ENCODE measurements around the gene AURKA. TPM values are rescaled to one million over a fixed set of nuclear protein-coding genes. Genes with fewer than 3 reads are reported as not detected.

The AURKA gene
- total and polyA plus RNA-seq, 4 donors: 0.88 to 41.6 (median 2.7) TPM

DNA sequence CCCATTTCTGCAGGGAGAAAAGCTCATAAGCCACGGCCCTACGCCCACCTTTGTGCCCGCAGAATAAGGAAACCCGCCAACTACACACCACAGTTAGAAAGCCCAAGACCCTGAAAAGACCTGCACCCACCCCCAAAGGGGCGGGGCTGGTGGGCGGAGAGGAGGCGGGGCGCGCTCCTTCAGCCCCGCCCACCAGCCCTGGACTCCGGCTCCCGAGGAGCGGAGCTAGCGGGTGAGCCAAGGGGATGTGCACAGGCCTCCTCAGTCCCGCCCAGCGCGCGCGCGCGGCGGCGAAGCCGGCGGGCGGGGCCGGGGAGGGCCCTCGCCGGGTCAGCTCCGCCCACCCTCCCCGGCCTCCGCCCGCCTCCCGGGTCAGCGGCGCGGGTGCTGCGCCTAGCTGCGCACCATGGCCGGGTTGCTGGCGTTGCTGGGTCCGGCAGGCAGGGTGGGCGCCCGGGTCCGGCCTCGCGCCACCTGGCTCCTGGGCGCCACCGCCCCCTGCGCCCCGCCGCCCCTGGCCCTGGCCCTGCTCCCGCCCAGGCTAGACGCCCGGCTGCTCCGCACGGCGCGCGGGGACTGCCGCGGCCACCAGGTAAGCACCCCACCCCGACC, 33.3 kb downstream of the AURKA start, which contains the start of gene FAM210B:
TSS of gene FAM210B (plus strand) at position 375 of the 612 bp plus-strand sequence. CDS start at position 407, 32 bp downstream.
- TF ChIP-seq SP1 (IDR thresholded peaks at IDR 0.05) (peak; percentile 52), HNF4A (conservative IDR thresholded peaks at IDR 0.05) (no peak), EGR1 (IDR thresholded peaks at IDR 0.05; ENCODE audit: low read depth in 2 of 2) (peak in 1 of 2 donors; percentile 14)
- TF ChIP-seq, protein P1, sequence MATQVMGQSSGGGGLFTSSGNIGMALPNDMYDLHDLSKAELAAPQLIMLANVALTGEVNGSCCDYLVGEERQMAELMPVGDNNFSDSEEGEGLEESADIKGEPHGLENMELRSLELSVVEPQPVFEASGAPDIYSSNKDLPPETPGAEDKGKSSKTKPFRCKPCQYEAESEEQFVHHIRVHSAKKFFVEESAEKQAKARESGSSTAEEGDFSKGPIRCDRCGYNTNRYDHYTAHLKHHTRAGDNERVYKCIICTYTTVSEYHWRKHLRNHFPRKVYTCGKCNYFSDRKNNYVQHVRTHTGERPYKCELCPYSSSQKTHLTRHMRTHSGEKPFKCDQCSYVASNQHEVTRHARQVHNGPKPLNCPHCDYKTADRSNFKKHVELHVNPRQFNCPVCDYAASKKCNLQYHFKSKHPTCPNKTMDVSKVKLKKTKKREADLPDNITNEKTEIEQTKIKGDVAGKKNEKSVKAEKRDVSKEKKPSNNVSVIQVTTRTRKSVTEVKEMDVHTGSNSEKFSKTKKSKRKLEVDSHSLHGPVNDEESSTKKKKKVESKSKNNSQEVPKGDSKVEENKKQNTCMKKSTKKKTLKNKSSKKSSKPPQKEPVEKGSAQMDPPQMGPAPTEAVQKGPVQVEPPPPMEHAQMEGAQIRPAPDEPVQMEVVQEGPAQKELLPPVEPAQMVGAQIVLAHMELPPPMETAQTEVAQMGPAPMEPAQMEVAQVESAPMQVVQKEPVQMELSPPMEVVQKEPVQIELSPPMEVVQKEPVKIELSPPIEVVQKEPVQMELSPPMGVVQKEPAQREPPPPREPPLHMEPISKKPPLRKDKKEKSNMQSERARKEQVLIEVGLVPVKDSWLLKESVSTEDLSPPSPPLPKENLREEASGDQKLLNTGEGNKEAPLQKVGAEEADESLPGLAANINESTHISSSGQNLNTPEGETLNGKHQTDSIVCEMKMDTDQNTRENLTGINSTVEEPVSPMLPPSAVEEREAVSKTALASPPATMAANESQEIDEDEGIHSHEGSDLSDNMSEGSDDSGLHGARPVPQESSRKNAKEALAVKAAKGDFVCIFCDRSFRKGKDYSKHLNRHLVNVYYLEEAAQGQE (IDR thresholded peaks at IDR 0.05): no peak
- H3K27me3 ChIP-seq (ENCODE audit: control insufficient read depth in 4 of 4, insufficient read depth in 4 of 4, low read length in 3 of 4): no peaks in the 10 kb centered on the region
- peak within 1 kb of the TSS; percentile 30 to 76 for H3K9ac ChIP-seq (ENCODE audit: low read depth in 1 of 2, low read length in 2 of 2)
- H3K36me3 ChIP-seq (ENCODE audit: control insufficient read depth in 4 of 4, insufficient read depth in 3 of 4, low read depth in 1 of 4, low read length in 3 of 4): no peaks in the 10 kb centered on the region
- WGBS: 2% methylated on average over 63 of the region's 63 CpGs
- peak within 1 kb of the TSS; percentile 65 to 96 (median 78) for H3K4me3 ChIP-seq (ENCODE audit: low read depth in 1 of 3, low read length in 3 of 3)
- H3K9me3 ChIP-seq (ENCODE audit: control insufficient read depth in 4 of 4, low read length in 3 of 4): no peaks in the 10 kb centered on the region
- DNase-seq (ENCODE audit: low spot score): peak; percentile 88
- peaks cover 8 to 18% (median 11%) of the 10 kb centered on the region in 4 donors for H3K4me1 ChIP-seq (ENCODE audit: control insufficient read depth in 4 of 4, insufficient read depth in 4 of 4, low read length in 3 of 4)
- H3K27ac ChIP-seq (ENCODE audit: low read depth in 1 of 2, low read length in 2 of 2): peak within 1 kb of the TSS; percentile 52 to 74

DNA sequence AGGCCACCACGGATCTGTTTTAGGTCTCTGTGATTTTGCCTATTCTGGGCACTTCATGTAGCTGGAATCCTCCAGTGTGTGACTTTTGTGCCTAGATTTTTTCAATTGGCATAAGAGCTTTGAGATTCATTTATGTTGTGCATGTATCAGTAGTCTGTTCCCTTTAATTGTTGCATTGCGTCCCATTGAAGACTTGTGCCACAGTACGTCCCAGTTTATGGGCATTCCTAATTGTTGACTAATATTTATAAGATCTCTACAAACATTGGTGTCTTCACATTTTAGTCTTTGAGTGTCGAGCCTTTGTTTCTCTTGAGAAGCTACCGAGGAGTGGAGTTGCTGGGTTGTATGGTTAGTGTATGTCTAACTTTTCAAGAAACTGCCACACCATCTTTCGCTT, 33.9 kb downstream of the AURKA start:
- H3K27me3 ChIP-seq (ENCODE audit: control insufficient read depth in 4 of 4, insufficient read depth in 4 of 4, low read length in 3 of 4): no peaks in the 10 kb centered on the region
- no peak overlapping the region for H3K4me3 ChIP-seq (ENCODE audit: low read depth in 1 of 3, low read length in 3 of 3)
- H3K4me1 ChIP-seq (ENCODE audit: control insufficient read depth in 4 of 4, insufficient read depth in 4 of 4, low read length in 3 of 4): peaks cover 8 to 18% (median 11%) of the 10 kb centered on the region in 4 donors
- no peak overlapping the region for H3K9ac ChIP-seq (ENCODE audit: low read depth in 1 of 2, low read length in 2 of 2)
- no peak for DNase-seq (ENCODE audit: low spot score)
- 84% methylated on average over 6 of the region's 6 CpGs for whole genome bisulfite sequencing
- H3K9me3 ChIP-seq (ENCODE audit: control insufficient read depth in 4 of 4, low read length in 3 of 4): no peaks in the 10 kb centered on the region
- no peak for TF ChIP-seq HNF4A (conservative IDR thresholded peaks at IDR 0.05)
- TF ChIP-seq, protein P2, sequence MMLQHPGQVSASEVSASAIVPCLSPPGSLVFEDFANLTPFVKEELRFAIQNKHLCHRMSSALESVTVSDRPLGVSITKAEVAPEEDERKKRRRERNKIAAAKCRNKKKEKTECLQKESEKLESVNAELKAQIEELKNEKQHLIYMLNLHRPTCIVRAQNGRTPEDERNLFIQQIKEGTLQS (IDR thresholded peaks at IDR 0.05): no peak
- no peak for TF ChIP-seq GABPA (IDR thresholded peaks at IDR 0.05 in 1 of 2, conservative IDR thresholded peaks at IDR 0.05 in 1 of 2)
- TF ChIP-seq, protein P3, sequence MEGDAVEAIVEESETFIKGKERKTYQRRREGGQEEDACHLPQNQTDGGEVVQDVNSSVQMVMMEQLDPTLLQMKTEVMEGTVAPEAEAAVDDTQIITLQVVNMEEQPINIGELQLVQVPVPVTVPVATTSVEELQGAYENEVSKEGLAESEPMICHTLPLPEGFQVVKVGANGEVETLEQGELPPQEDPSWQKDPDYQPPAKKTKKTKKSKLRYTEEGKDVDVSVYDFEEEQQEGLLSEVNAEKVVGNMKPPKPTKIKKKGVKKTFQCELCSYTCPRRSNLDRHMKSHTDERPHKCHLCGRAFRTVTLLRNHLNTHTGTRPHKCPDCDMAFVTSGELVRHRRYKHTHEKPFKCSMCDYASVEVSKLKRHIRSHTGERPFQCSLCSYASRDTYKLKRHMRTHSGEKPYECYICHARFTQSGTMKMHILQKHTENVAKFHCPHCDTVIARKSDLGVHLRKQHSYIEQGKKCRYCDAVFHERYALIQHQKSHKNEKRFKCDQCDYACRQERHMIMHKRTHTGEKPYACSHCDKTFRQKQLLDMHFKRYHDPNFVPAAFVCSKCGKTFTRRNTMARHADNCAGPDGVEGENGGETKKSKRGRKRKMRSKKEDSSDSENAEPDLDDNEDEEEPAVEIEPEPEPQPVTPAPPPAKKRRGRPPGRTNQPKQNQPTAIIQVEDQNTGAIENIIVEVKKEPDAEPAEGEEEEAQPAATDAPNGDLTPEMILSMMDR (IDR thresholded peaks at IDR 0.05; ENCODE audit: low read depth, low read length, missing input control): no peak
- no peak for TF ChIP-seq TAF1 (conservative IDR thresholded peaks at IDR 0.05)
- TF ChIP-seq EGR1 (IDR thresholded peaks at IDR 0.05; ENCODE audit: low read depth in 2 of 2): no peak
- TF ChIP-seq, protein P1 (IDR thresholded peaks at IDR 0.05): no peak
- TF ChIP-seq HNF4G (IDR thresholded peaks at IDR 0.05): no peak
- TF ChIP-seq RXRA (IDR thresholded peaks at IDR 0.05): no peak
- TF ChIP-seq, protein P4, sequence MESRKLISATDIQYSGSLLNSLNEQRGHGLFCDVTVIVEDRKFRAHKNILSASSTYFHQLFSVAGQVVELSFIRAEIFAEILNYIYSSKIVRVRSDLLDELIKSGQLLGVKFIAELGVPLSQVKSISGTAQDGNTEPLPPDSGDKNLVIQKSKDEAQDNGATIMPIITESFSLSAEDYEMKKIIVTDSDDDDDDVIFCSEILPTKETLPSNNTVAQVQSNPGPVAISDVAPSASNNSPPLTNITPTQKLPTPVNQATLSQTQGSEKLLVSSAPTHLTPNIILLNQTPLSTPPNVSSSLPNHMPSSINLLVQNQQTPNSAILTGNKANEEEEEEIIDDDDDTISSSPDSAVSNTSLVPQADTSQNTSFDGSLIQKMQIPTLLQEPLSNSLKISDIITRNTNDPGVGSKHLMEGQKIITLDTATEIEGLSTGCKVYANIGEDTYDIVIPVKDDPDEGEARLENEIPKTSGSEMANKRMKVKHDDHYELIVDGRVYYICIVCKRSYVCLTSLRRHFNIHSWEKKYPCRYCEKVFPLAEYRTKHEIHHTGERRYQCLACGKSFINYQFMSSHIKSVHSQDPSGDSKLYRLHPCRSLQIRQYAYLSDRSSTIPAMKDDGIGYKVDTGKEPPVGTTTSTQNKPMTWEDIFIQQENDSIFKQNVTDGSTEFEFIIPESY (IDR thresholded peaks at IDR 0.05): no peak
- TF ChIP-seq, protein P5, sequence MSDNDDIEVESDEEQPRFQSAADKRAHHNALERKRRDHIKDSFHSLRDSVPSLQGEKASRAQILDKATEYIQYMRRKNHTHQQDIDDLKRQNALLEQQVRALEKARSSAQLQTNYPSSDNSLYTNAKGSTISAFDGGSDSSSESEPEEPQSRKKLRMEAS (IDR thresholded peaks at IDR 0.05): no peak
- TF ChIP-seq JUND (IDR thresholded peaks at IDR 0.05): no peak
- TF ChIP-seq FOXA2 (IDR thresholded peaks at IDR 0.05): no peak
- no peak for TF ChIP-seq YY1 (IDR thresholded peaks at IDR 0.05)
- TF ChIP-seq NR2F2 (IDR thresholded peaks at IDR 0.05): no peak
- TF ChIP-seq RAD21 (IDR thresholded peaks at IDR 0.05): no peak
- no peak for TF ChIP-seq FOXA1 (IDR thresholded peaks at IDR 0.05)
- TF ChIP-seq SP1 (IDR thresholded peaks at IDR 0.05): no peak
- H3K36me3 ChIP-seq (ENCODE audit: control insufficient read depth in 4 of 4, insufficient read depth in 3 of 4, low read depth in 1 of 4, low read length in 3 of 4): no peaks in the 10 kb centered on the region
- H3K27ac ChIP-seq (ENCODE audit: low read depth in 1 of 2, low read length in 2 of 2): no peak overlapping the region

Measured in liver (tissue), 9 donors.